ENCODE measurements around the gene FMNL2.

The FMNL2 gene

DNA sequence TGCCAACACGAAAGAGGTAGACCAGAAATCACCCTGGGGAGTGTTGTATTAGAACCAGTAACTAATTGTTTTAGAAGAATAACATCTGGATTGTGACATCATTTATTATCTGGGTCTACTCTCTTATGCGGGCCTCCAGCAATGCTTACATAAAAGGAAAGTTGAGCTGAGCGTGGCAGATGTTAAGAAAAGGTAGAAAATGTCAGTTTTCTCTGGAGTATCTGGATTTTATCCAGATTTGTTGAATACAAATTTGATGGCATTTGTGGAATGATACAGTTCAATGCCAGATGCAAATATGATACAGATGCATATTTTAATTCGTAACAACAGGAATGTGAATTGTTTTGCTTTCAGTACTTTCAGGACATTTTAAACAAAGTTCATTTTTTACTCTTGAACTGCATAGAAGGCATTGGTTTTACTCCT is 292.0 kb downstream of the FMNL2 start:
- TF ChIP-seq, protein P1, sequence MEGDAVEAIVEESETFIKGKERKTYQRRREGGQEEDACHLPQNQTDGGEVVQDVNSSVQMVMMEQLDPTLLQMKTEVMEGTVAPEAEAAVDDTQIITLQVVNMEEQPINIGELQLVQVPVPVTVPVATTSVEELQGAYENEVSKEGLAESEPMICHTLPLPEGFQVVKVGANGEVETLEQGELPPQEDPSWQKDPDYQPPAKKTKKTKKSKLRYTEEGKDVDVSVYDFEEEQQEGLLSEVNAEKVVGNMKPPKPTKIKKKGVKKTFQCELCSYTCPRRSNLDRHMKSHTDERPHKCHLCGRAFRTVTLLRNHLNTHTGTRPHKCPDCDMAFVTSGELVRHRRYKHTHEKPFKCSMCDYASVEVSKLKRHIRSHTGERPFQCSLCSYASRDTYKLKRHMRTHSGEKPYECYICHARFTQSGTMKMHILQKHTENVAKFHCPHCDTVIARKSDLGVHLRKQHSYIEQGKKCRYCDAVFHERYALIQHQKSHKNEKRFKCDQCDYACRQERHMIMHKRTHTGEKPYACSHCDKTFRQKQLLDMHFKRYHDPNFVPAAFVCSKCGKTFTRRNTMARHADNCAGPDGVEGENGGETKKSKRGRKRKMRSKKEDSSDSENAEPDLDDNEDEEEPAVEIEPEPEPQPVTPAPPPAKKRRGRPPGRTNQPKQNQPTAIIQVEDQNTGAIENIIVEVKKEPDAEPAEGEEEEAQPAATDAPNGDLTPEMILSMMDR (IDR thresholded peaks at IDR 0.05; ENCODE audit: low read depth, low read length, missing control alignments): no peak
- DNase-seq (ENCODE audit: low read depth): no peak
- no peak overlapping the region for H3K4me3 ChIP-seq (ENCODE audit: low read depth, low read length)
- in situ Hi-C loops (cut with HindIII; ENCODE audit: low sequenced_read_pairs): no loop called here

DNA sequence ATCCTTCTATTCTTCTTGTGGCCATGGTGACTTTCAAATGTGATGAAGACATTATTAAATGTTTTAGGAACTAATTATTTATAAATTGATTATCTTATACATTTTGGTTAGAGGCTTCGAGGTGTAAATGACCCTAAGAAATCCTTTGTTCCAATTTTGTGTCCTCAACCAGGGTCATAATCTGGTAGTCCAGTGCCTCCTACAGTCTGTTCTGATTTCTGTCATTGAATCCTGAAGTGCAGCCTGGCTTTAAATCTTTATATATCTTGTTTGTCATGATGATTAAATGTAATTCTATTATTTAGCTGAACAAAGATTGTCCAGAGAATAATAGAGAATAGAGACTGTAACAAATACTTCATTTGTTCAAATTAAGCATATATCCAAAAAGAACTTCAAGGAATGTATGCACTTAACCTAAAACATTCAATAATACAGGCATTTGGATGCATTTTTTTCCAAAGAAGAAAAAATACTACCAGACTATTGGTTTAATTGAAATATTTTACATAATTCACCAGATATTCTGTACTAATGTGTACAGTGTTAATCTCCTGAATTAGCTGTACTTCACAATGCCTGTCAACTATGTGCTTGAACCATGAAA is 292.5 kb downstream of the FMNL2 start:
- TF ChIP-seq, protein P1 (IDR thresholded peaks at IDR 0.05; ENCODE audit: low read depth, low read length, missing control alignments): peak; percentile 63
- no peak overlapping the region for H3K4me3 ChIP-seq (ENCODE audit: low read depth, low read length)
- in situ Hi-C loops (cut with HindIII; ENCODE audit: low sequenced_read_pairs): no loop called here
- no peak for DNase-seq (ENCODE audit: low read depth)

DNA sequence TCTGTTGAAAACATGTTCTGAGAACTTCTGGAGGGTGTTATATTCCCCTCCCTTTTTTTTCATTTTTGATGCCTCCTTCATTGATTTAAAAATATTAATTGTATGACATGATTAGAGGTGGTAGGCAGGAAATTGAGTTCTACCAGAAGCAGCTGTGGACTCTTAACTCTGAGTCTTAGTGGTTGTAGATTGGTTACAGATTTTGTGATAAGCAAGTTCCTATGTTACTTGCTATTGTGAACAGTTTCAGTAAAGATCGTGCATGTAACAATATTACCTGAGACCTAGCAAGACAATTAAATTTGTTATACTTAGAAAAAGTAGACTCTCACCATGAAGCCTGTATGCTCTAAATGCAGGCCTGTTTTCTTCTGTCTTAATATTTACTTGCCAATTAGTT is 294.2 kb downstream of the FMNL2 start:
- in situ Hi-C loops (cut with HindIII; ENCODE audit: low sequenced_read_pairs): no loop called here
- TF ChIP-seq, protein P1 (IDR thresholded peaks at IDR 0.05; ENCODE audit: low read depth, low read length, missing control alignments): no peak

DNA sequence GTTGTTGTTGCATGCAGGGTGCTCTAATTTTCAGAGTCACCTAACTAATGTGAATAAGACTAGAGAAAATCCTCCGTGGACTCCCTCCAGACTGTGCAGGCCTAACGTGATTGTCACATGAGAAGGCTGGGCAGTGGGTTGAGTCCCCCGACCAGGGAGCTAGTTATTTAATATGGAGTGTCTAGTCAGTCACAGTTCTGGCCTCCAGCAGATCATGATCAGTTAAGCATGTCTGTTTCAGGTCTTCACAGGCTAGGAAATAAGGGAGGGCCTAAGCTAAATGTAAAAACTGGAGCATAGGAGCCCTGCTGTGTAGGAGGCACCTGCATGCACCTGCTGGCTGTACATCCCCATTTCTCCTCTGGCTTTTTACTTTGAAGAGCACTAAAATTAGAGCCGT is 295.5 kb downstream of the FMNL2 start:
- TF ChIP-seq, protein P1 (IDR thresholded peaks at IDR 0.05; ENCODE audit: low read depth, low read length, missing control alignments): no peak
- no peak overlapping the region for H3K4me3 ChIP-seq (ENCODE audit: low read depth, low read length)
- in situ Hi-C loops (cut with HindIII; ENCODE audit: low sequenced_read_pairs): no loop called here
- no peak for DNase-seq (ENCODE audit: low read depth)

More for the DNA sequence above, 294.2 kb downstream of the FMNL2 start:
- no peak overlapping the region for H3K4me3 ChIP-seq (ENCODE audit: low read depth, low read length)
- DNase-seq (ENCODE audit: low read depth): no peak

DNA sequence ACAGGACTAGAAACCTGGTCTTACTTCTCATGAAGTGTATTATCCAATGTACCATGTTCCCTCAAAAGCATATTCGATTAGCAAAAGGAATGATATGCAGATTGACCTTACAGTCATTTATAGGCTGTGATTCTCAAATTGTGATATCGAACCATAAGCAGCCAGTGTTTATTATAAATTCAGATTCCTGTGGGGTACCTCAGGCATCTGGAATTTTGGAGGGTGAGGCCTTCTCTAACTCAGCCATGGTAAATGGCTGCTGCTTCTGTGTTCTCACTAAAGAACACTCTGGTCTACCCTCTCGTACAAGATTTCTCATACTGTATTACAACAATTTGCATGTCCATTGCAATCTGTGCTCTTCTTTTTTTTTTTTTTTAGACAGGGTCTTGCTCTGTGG is 297.8 kb downstream of the FMNL2 start:
- TF ChIP-seq, protein P1 (IDR thresholded peaks at IDR 0.05; ENCODE audit: low read depth, low read length, missing control alignments): no peak
- no peak for DNase-seq (ENCODE audit: low read depth)
- in situ Hi-C loops (cut with HindIII; ENCODE audit: low sequenced_read_pairs): no loop called here
- no peak overlapping the region for H3K4me3 ChIP-seq (ENCODE audit: low read depth, low read length)

DNA sequence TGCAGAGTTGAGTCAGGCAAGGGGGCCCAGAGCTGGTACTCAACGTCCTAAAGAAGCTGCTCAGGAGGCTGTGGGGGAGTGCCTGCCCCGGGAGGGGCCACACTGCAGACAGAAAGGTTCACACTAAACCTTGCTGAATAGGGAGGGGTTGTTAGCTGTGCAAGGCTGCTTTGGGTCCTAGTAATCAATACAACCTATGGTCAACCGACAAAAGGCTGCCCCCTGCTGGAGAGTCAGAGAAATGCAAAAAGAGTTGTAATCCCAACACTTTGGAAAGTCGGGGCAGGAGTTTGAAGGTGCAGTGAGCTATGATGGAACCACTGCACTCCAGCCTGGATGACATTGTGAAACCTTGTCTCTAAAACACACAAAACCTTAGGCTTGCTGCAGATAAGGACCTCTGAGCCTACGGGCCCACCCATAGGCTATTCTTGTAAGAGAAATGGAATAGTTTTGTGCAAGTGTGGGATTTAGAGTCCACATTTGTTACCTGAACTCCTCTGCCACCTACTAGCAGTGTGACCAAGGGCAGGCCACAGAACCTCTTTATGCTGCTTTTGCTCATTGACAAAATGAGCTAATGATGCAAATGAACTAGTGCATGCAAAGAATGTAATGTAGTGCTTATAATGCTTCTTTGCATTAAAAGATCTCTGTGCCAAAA is 300.8 kb downstream of the FMNL2 start:
- DNase-seq (ENCODE audit: low read depth): no peak
- in situ Hi-C loops (cut with HindIII; ENCODE audit: low sequenced_read_pairs): no loop called here
- no peak overlapping the region for H3K4me3 ChIP-seq (ENCODE audit: low read depth, low read length)
- TF ChIP-seq, protein P1 (IDR thresholded peaks at IDR 0.05; ENCODE audit: low read depth, low read length, missing control alignments): peak; percentile 77
